Choroid plexus epithelial cell (primary cell): ENCODE measurements around the gene CEACAM6.
"Not testable (repeated sequence)": the region's sequence is repeated elsewhere in the genome, so short reads cannot be mapped to it uniquely, and the experiment has no call there.

Experiments used
- DNase-seq: peaks from one replicate; pipeline ENCODE4 v3.0.0-alpha.2; 2010; ENCODE audit warnings: low read depth
- H3K4me3 ChIP-seq: 2 replicates; pipeline ENCODE4 v1.5.1; 2011; ENCODE audit warnings: low read depth, mild to moderate bottlenecking, control low read depth, low read length, moderate library complexity
- CTCF ChIP-seq: conservative IDR thresholded peaks from 2 replicates; pipeline ENCODE4 v1.5.1; 2011; ENCODE audit warnings: low read depth, mild to moderate bottlenecking, control low read depth, inconsistent platforms, low read length, moderate library complexity

CEACAM6 gene

GRCh38 chr19:41755328-41755913 is at the start of gene CEACAM6:
TSS of gene CEACAM6 (plus strand) at chr19:41755530. CDS start at chr19:41755639, 109 bp downstream.
- no peak for TF ChIP-seq CTCF
- no peak within 1 kb of the TSS for H3K4me3 ChIP-seq
- no peak for DNase-seq

GRCh38 chr19:41706741-41707501 is 48.4 kb upstream of the CEACAM6 start:
- no peak overlapping the region for H3K4me3 ChIP-seq
- DNase-seq: peak; percentile 39
- TF ChIP-seq CTCF: peak; percentile 66

- no peak for DNase-seq
- TF ChIP-seq CTCF: no peak
- no peak overlapping the region for H3K4me3 ChIP-seq
These were observed 47.9 kb upstream of the CEACAM6 start for GRCh38 chr19:41707502-41707812.

GRCh38 chr19:41707871-41708371 is 47.4 kb upstream of the CEACAM6 start:
- H3K4me3 ChIP-seq: no peak overlapping the region
- TF ChIP-seq CTCF: no peak
- no peak for DNase-seq

- no peak for TF ChIP-seq CTCF
- no peak for DNase-seq
- no peak within 1 kb of the TSS for H3K4me3 ChIP-seq
These were observed 46.8 kb upstream of the CEACAM6 start, which contains the start of gene CEACAM5 for GRCh38 chr19:41708481-41708880. TSS of gene CEACAM5 (plus strand) at chr19:41708626. CDS start at chr19:41708732, 106 bp downstream.

- not testable (repeated sequence) for DNase-seq, H3K4me3 ChIP-seq
These were observed 45.8 kb upstream of the CEACAM6 start for GRCh38 chr19:41709516-41709915.

GRCh38 chr19:41709951-41710645 is 45.2 kb upstream of the CEACAM6 start:
- TF ChIP-seq CTCF: no peak
- no peak for DNase-seq
- H3K4me3 ChIP-seq: no peak overlapping the region
